Motor neuron (in vitro differentiated cells): ENCODE data around the gene AMFR. TPM values are rescaled to one million over a fixed set of nuclear protein-coding genes. Genes with fewer than 3 reads are reported as not detected.

Experiments
- ATAC-seq, 8 experiments: fragments of 200-7000 bp; cut with Tn5 transposase; replicated peaks in 6 of 8; 2 replicates each; pipeline ENCODE4 v1.8.0; 2021; ENCODE audit warnings: mild to moderate bottlenecking in 8 of 8, moderate library complexity in 8 of 8
- H3K27ac ChIP-seq, 2 donors: fragments of 250-450 bp; sonication (Bioruptor Pico); 2 replicates each; pipeline ENCODE4 v1.9.0; 2021; ENCODE audit warnings: antibody characterized with exemption in 2 of 2, mild to moderate bottlenecking in 2 of 2, moderate library complexity in 1 of 2
- H3K4me1 ChIP-seq, 2 donors: fragments of 250-450 bp; sonication (Bioruptor Pico); replicated peaks in 1 of 2; 2 replicates each; pipeline ENCODE4 v1.6.1; 2021; ENCODE audit warnings: antibody characterized with exemption in 2 of 2, mild to moderate bottlenecking in 2 of 2, moderate library complexity in 1 of 2
- H3K4me3 ChIP-seq, 5 donors: fragments of 250-450 bp; sonication (Bioruptor Pico); 2 replicates each; pipeline ENCODE4 v1.9.0; 2021; ENCODE audit warnings: antibody characterized with exemption in 5 of 5, mild to moderate bottlenecking in 5 of 5, moderate library complexity in 4 of 5
- WGBS, 10 experiments: fragments of 450-650 bp; shearing (Covaris generic); methylation state at CpG; one replicate each; pipeline ENCODE4 v1.0.0; 2022; 5-methylcytosine and 5-hydroxymethylcytosine counted together
- in situ Hi-C, 9 experiments: fragments of 400-800 bp; cut with MboI; loops; one replicate each; pipeline ENCODE4 v1.15.0; 2021; ENCODE audit warnings: low sequenced_read_pairs in 9 of 9, low pct_unique_long_range_greater_than_20kb in 2 of 9; ENCODE audit not compliant: unreplicated experiment in 9 of 9
- total RNA-seq, 8 experiments: library from RNA; unstranded; fragments of 300-600 nt; gene quantifications; 2 replicates each; pipeline versions ENCODE4 v1.2.3 to v1.2.4, GENCODE V29; 2022

AMFR gene
- total RNA-seq, 8 experiments from 2014 or later = 49.1 to 165 (median 60.1) TPM

GRCh38 chr16:56344518-56345405, 80.6 kb downstream of the AMFR start:
- ATAC-seq = peak in 5 of 8 experiments; percentile 8 to 29 (median 17)

GRCh38 chr16:56343661-56344517, 81.5 kb downstream of the AMFR start:
- peak in 7 of 8 experiments; percentile 7 to 97 (median 31) for ATAC-seq
- H3K4me3 ChIP-seq = no peak overlapping the region
- in situ Hi-C loops = no loop called here
- 17 to 97% (median 82%) methylated on average over 1 to 7 of the region's 27 CpGs; no CpG with 5 or more reads in 5 of the 10 experiments for WGBS, 10 experiments
- no peak overlapping the region for H3K27ac ChIP-seq
- no peaks in the 10 kb centered on the region for H3K4me1 ChIP-seq

More at GRCh38 chr16:56344518-56345405, 80.6 kb downstream of the AMFR start:
- Histone ChIP-seq H3K27ac (no peak overlapping the region), H3K4me3 (no peak overlapping the region), H3K4me1 (no peaks in the 10 kb centered on the region)
- 40 to 100% (median 90%) methylated on average over 1 to 3 of the region's 18 CpGs; no CpG with 5 or more reads in 6 of the 10 experiments for WGBS, 10 experiments
- in situ Hi-C loops = no loop called here

- 0 to 100% (median 50%) methylated on average over 1 of the region's 9 CpGs; no CpG with 5 or more reads in 7 of the 10 experiments for WGBS, 10 experiments
- Histone ChIP-seq H3K27ac (no peak overlapping the region), H3K4me1 (no peaks in the 10 kb centered on the region), H3K4me3 (no peak overlapping the region)
- in situ Hi-C loops = no loop called here
- ATAC-seq = peak in 3 of 8 experiments; percentile 12 to 51 (median 47)
Observed at GRCh38 chr16:56341656-56342399, 83.5 kb downstream of the AMFR start.

- Histone ChIP-seq H3K27ac (no peak overlapping the region), H3K4me3 (no peak overlapping the region), H3K4me1 (no peaks in the 10 kb centered on the region)
- in situ Hi-C loops = no loop called here
- ATAC-seq = no peak
- WGBS, 10 experiments = 91% methylated on average over 9 of the region's 17 CpGs; no CpG with 5 or more reads in 9 of the 10 experiments
Observed at GRCh38 chr16:56340864-56341365, 84.4 kb downstream of the AMFR start.

- Histone ChIP-seq H3K4me1 (no peaks in the 10 kb centered on the region), H3K27ac (no peak overlapping the region), H3K4me3 (no peak overlapping the region)
- no peak for ATAC-seq
- whole genome bisulfite sequencing, 10 experiments = 86 to 100% (median 93%) methylated on average over 3 to 6 of the region's 23 CpGs; no CpG with 5 or more reads in 7 of the 10 experiments
- in situ Hi-C loops = no loop called here
Observed at GRCh38 chr16:56340416-56340815, 84.9 kb downstream of the AMFR start.

GRCh38 chr16:56339431-56340195, 85.7 kb downstream of the AMFR start:
- ATAC-seq = no peak
- Histone ChIP-seq H3K27ac (no peak overlapping the region), H3K4me1 (no peaks in the 10 kb centered on the region), H3K4me3 (no peak overlapping the region)
- in situ Hi-C loops = no loop called here
- WGBS, 10 experiments = 71 to 100% (median 90%) methylated on average over 1 to 4 of the region's 17 CpGs; no CpG with 5 or more reads in 5 of the 10 experiments

- no peak overlapping the region for H3K4me3 ChIP-seq
- no peak for ATAC-seq
- in situ Hi-C loops = no loop called here
- H3K4me1 ChIP-seq = no peaks in the 10 kb centered on the region
- H3K27ac ChIP-seq = no peak overlapping the region
- 80 to 100% (median 83%) methylated on average over 1 to 6 of the region's 17 CpGs; no CpG with 5 or more reads in 3 of the 10 experiments for WGBS, 10 experiments
Observed at GRCh38 chr16:56338566-56339318, 86.6 kb downstream of the AMFR start.

- Histone ChIP-seq H3K4me1 (no peaks in the 10 kb centered on the region), H3K27ac (no peak overlapping the region), H3K4me3 (no peak overlapping the region)
- in situ Hi-C loops = no loop called here
- ATAC-seq = no peak
- WGBS, 10 experiments = 0 to 100% (median 90%) methylated on average over 1 to 7 of the region's 11 CpGs; no CpG with 5 or more reads in 3 of the 10 experiments
Observed at GRCh38 chr16:56337858-56338325, 87.5 kb downstream of the AMFR start.

GRCh38 chr16:56337131-56337857, 88.1 kb downstream of the AMFR start:
- H3K4me1 ChIP-seq = no peaks in the 10 kb centered on the region
- no peak overlapping the region for H3K4me3 ChIP-seq
- 80 to 100% (median 88%) methylated on average over 1 to 3 of the region's 11 CpGs; no CpG with 5 or more reads in 6 of the 10 experiments for WGBS, 10 experiments
- in situ Hi-C loops = no loop called here
- no peak overlapping the region for H3K27ac ChIP-seq
- ATAC-seq = no peak

- 80 to 100% (median 93%) methylated on average over 1 to 12 of the region's 21 CpGs; no CpG with 5 or more reads in 5 of the 10 experiments for WGBS, 10 experiments
- in situ Hi-C loops = no loop called here
- Histone ChIP-seq H3K27ac (no peak overlapping the region), H3K4me3 (no peak overlapping the region), H3K4me1 (no peaks in the 10 kb centered on the region)
- ATAC-seq = no peak
Observed at GRCh38 chr16:56336711-56337110, 88.6 kb downstream of the AMFR start.
